ENCODE measurements around the gene FAM222B. TPM values are rescaled to one million over a fixed set of nuclear protein-coding genes. Genes with fewer than 3 reads are reported as not detected.
A peak's percentile ranks its signal among the peaks of the same experiment; 100 is the strongest.

Gene FAM222B
- total and polyA plus RNA-seq, 2 of the 4 experiments (the other 2 are of a cell fraction): 2.5 to 10.8 TPM

DNA sequence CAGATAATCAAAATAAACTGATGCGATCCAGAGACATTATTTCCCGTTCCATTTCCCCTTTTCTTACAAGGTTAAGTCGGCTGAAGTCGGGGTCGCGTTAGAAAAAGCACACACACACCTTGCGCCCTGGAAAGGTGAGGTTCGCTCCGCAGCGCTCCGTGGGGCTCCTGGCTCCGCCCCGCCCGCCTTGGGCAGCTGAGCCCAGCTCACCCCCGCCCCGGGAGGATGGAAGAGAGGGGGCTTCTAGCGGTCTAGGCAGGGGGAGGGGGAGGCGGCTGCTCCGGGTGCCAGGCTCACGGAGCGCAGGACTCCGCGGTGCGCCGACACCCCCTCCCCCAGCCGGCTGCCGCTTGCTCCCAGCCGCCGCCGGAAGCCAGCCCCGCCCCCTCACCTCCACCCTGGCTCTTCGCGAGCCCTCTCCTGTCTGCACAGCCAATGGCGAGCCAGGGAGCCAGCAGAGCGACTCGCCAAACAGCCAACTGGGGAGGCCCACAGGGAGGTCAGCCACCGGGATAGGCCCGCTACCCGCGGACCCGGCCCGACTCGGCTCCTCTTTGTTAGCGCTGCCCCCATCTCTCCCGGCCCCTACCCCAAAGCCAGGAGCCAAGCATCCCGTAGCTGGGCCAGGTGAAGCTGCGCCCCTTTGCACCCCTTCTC, 30.4 kb downstream of the FAM222B start:
- CTCF ChIA-PET: interaction anchor here (0.5 kb wide), 1 partner anchor 11 kb away, joined by 4 read pairs; no protein-coding TSS in a partner anchor
- in situ Hi-C loops (cut with MboI; ENCODE audit: low sequenced_read_pairs): no loop called here

More for the DNA sequence above, 30.4 kb downstream of the FAM222B start:
- Histone ChIP-seq H2AK5ac (ENCODE audit: low read depth, low read length) (peak overlapping the region; percentile 91), H3K79me1 (ENCODE audit: low read depth in 1 of 2, low read length in 2 of 2) (peaks cover 12 to 64% of the 10 kb centered on the region in 2 experiments), H4K91ac (ENCODE audit: insufficient read depth, low read depth, low read length) (peak overlapping the region; percentile 95), H3K4me3 (ENCODE audit: insufficient read depth, low read depth, low read length) (peak overlapping the region; percentile 82), H3K14ac (replicated peaks; ENCODE audit: low read depth, low read length) (peak overlapping the region; percentile 96), H4K5ac (ENCODE audit: low read depth, low read length) (peak overlapping the region; percentile 92), H2BK5ac (ENCODE audit: low read depth, low read length, poor library complexity, severe bottlenecking) (peak overlapping the region; percentile 89), H3K56ac (ENCODE audit: extremely low read depth, insufficient read depth, low read length) (peak overlapping the region; percentile 69), H2BK15ac (ENCODE audit: low read depth, low read length) (peak overlapping the region; percentile 17; the same call in 1 of the 3 replicates), H3K9me1 (ENCODE audit: insufficient read depth, low read length) (0 out of 2 replicates have a peak, but pooled peaks cover 3% of the 10 kb centered on the region), H3K36me3 (ENCODE audit: control insufficient read depth, insufficient read depth, low read length) (no peaks in the 10 kb centered on the region), H3K18ac (ENCODE audit: low read depth, low read length) (peak overlapping the region; percentile 89), H2BK120ac (ENCODE audit: low read depth, low read length) (peak overlapping the region; percentile 82), H2AK9ac (replicated peaks; ENCODE audit: low read depth, low read length, poor library complexity) (peak overlapping the region; percentile 83), H3K4me2 (ENCODE audit: low read depth, low read length) (peak overlapping the region; percentile 93), H4K20me1 (ENCODE audit: insufficient read depth, low read length) (peaks cover 24% of the 10 kb centered on the region), H2BK20ac (ENCODE audit: low read depth, low read length) (no peak overlapping the region), H3K9me3 (ENCODE audit: control insufficient read depth, insufficient read depth, low read length) (no peaks in the 10 kb centered on the region), H3K4me1 (ENCODE audit: control insufficient read depth, insufficient read depth, low read length) (peaks cover 9% of the 10 kb centered on the region; the same call in 1 of the 2 replicates), H3K9ac (ENCODE audit: low read depth, low read length) (peak overlapping the region; percentile 79), H3K4ac (ENCODE audit: low read depth, low read length) (peak overlapping the region; percentile 95), H4K8ac (ENCODE audit: low read depth in 2 of 2, low read length in 2 of 2) (peak overlapping the region; percentile 69 to 99), H2AFZ (replicated peaks; ENCODE audit: low read length, poor library complexity) (peak overlapping the region; percentile 96), H3K27ac (ENCODE audit: insufficient read depth, low read length) (peak overlapping the region; percentile 96), H3K27me3 (ENCODE audit: control insufficient read depth, insufficient read depth, low read length) (no peaks in the 10 kb centered on the region), H3K23ac (ENCODE audit: low read depth, low read length) (peak overlapping the region; percentile 88; the same call in 1 of the 2 replicates)
- dilution Hi-C loops (cut with HindIII; ENCODE audit: low sequenced_read_pairs, unreplicated experiment) (no loop called here), intact Hi-C loops (cut with micrococcal nuclease) (loop anchor here (10.0 kb wide), 1 partner anchor 47 kb away; no protein-coding TSS in a partner anchor)
- BruUV-seq (replicated peaks): no TSS peak
- TF ChIP-seq MXI1 (IDR thresholded peaks at IDR 0.05; ENCODE audit: borderline replicate concordance, low read depth, low read length) (no peak), FOS (IDR thresholded peaks at IDR 0.05; ENCODE audit: low read depth, low read length) (peak; percentile 60; the same call in 1 of the 2 replicates), ELK1 (IDR thresholded peaks at IDR 0.05; ENCODE audit: borderline replicate concordance, low read depth, low read length) (no peak), MAZ (IDR thresholded peaks at IDR 0.05; ENCODE audit: borderline replicate concordance, low read depth, low read length) (peak; percentile 95; the same call in 1 of the 2 replicates)
- POLR2A ChIA-PET (ENCODE audit: unreplicated experiment): interaction anchor here (0.6 kb wide), 1 partner anchor 17 kb away, joined by 8 read pairs; no protein-coding TSS in a partner anchor
- ATAC-seq (ENCODE audit: low read depth) (peak; percentile 99), DNase-seq (peak; percentile 96)
- 13% methylated on average over 3 of the region's 47 CpGs; no CpG with 5 or more reads in 1 of the 2 experiments for WGBS, 2 experiments (ENCODE audit: extremely low coverage in 2 of 2, insufficient read length in 1 of 2)

Measured in IMR-90 (cell line).